ENCODE data around the gene COL6A3.

The COL6A3 gene

GRCh38 chr2:237413777-237414661 is at the start of gene COL6A3:
TSS of gene COL6A3 (minus strand) at chr2:237414164. CDS start at chr2:237396817, 17,347 bp downstream.
- Mint-ChIP-seq H3K4me3 (no peak within 1 kb of the TSS), H3K27ac (no peak within 1 kb of the TSS)

GRCh38 chr2:237459741-237460174 is 45.8 kb upstream of the COL6A3 start:
- Mint-ChIP-seq H3K4me3 (no peak overlapping the region), H3K36me3 (no peaks in the 10 kb centered on the region), H3K27ac (no peak overlapping the region), H3K4me1 (peaks cover 15% of the 10 kb centered on the region), H3K9me3 (peaks cover 7% of the 10 kb centered on the region), H3K27me3 (no peaks in the 10 kb centered on the region)

More at GRCh38 chr2:237413777-237414661, at the start of gene COL6A3:
- no peaks in the 10 kb centered on the region for H3K36me3 Mint-ChIP-seq
- H3K4me1 Mint-ChIP-seq: no peaks in the 10 kb centered on the region
- no peaks in the 10 kb centered on the region for H3K27me3 Mint-ChIP-seq
- H3K9me3 Mint-ChIP-seq: no peaks in the 10 kb centered on the region

GRCh38 chr2:237459226-237459625 is 45.3 kb upstream of the COL6A3 start:
- Mint-ChIP-seq H3K27ac (no peak overlapping the region), H3K27me3 (no peaks in the 10 kb centered on the region), H3K36me3 (no peaks in the 10 kb centered on the region), H3K4me1 (peaks cover 15% of the 10 kb centered on the region), H3K4me3 (no peak overlapping the region), H3K9me3 (peaks cover 7% of the 10 kb centered on the region)

- Mint-ChIP-seq H3K9me3 (peaks cover 7% of the 10 kb centered on the region), H3K27me3 (no peaks in the 10 kb centered on the region), H3K27ac (peak overlapping the region; percentile 36), H3K4me3 (no peak overlapping the region), H3K36me3 (no peaks in the 10 kb centered on the region), H3K4me1 (peaks cover 15% of the 10 kb centered on the region)
Observed at GRCh38 chr2:237458519-237458918, 44.6 kb upstream of the COL6A3 start.

- H3K4me1 Mint-ChIP-seq: peaks cover 15% of the 10 kb centered on the region
Observed at GRCh38 chr2:237457388-237457941, 43.5 kb upstream of the COL6A3 start.

GRCh38 chr2:237456200-237456843 is 42.4 kb upstream of the COL6A3 start:
- no peak overlapping the region for H3K4me3 Mint-ChIP-seq
- peaks cover 15% of the 10 kb centered on the region for H3K4me1 Mint-ChIP-seq
- H3K36me3 Mint-ChIP-seq: no peaks in the 10 kb centered on the region
- H3K27ac Mint-ChIP-seq: no peak overlapping the region
- no peaks in the 10 kb centered on the region for H3K27me3 Mint-ChIP-seq
- H3K9me3 Mint-ChIP-seq: peaks cover 7% of the 10 kb centered on the region

More at GRCh38 chr2:237457388-237457941, 43.5 kb upstream of the COL6A3 start:
- Mint-ChIP-seq H3K9me3 (peaks cover 7% of the 10 kb centered on the region), H3K4me3 (no peak overlapping the region), H3K36me3 (no peaks in the 10 kb centered on the region), H3K27ac (no peak overlapping the region), H3K27me3 (no peaks in the 10 kb centered on the region)

- Mint-ChIP-seq H3K4me1 (peaks cover 19% of the 10 kb centered on the region), H3K36me3 (no peaks in the 10 kb centered on the region), H3K27ac (no peak overlapping the region), H3K4me3 (no peak overlapping the region), H3K27me3 (no peaks in the 10 kb centered on the region), H3K9me3 (peaks cover 7% of the 10 kb centered on the region)
Observed at GRCh38 chr2:237455764-237456163, 41.8 kb upstream of the COL6A3 start.

GRCh38 chr2:237453671-237454070 is 39.7 kb upstream of the COL6A3 start:
- no peak overlapping the region for H3K4me3 Mint-ChIP-seq
- H3K9me3 Mint-ChIP-seq: peaks cover 7% of the 10 kb centered on the region
- no peak overlapping the region for H3K27ac Mint-ChIP-seq
- no peaks in the 10 kb centered on the region for H3K36me3 Mint-ChIP-seq
- H3K4me1 Mint-ChIP-seq: peaks cover 28% of the 10 kb centered on the region
- H3K27me3 Mint-ChIP-seq: no peaks in the 10 kb centered on the region

GRCh38 chr2:237452861-237453260 is 38.9 kb upstream of the COL6A3 start:
- Mint-ChIP-seq H3K4me3 (no peak overlapping the region), H3K36me3 (no peaks in the 10 kb centered on the region), H3K27me3 (no peaks in the 10 kb centered on the region), H3K27ac (no peak overlapping the region), H3K9me3 (peaks cover under 1% of the 10 kb centered on the region), H3K4me1 (peaks cover 20% of the 10 kb centered on the region)

- Mint-ChIP-seq H3K4me3 (no peak overlapping the region), H3K36me3 (no peaks in the 10 kb centered on the region), H3K27ac (no peak overlapping the region), H3K9me3 (no peaks in the 10 kb centered on the region), H3K4me1 (peaks cover 14% of the 10 kb centered on the region), H3K27me3 (no peaks in the 10 kb centered on the region)
Observed at GRCh38 chr2:237451643-237452469, 37.9 kb upstream of the COL6A3 start.

- Mint-ChIP-seq H3K4me3 (no peak overlapping the region), H3K27ac (no peak overlapping the region), H3K4me1 (peaks cover 15% of the 10 kb centered on the region), H3K27me3 (no peaks in the 10 kb centered on the region), H3K9me3 (no peaks in the 10 kb centered on the region), H3K36me3 (no peaks in the 10 kb centered on the region)
Observed at GRCh38 chr2:237450583-237450982, 36.6 kb upstream of the COL6A3 start.

GRCh38 chr2:237450108-237450507 is 36.1 kb upstream of the COL6A3 start:
- no peaks in the 10 kb centered on the region for H3K27me3 Mint-ChIP-seq
- no peaks in the 10 kb centered on the region for H3K36me3 Mint-ChIP-seq
- no peak overlapping the region for H3K27ac Mint-ChIP-seq
- peaks cover 20% of the 10 kb centered on the region for H3K4me1 Mint-ChIP-seq
- H3K4me3 Mint-ChIP-seq: no peak overlapping the region
- H3K9me3 Mint-ChIP-seq: no peaks in the 10 kb centered on the region

- no peaks in the 10 kb centered on the region for H3K9me3 Mint-ChIP-seq
- H3K27ac Mint-ChIP-seq: peak overlapping the region; percentile 63
- no peaks in the 10 kb centered on the region for H3K36me3 Mint-ChIP-seq
- H3K27me3 Mint-ChIP-seq: no peaks in the 10 kb centered on the region
- H3K4me3 Mint-ChIP-seq: no peak overlapping the region
- peaks cover 28% of the 10 kb centered on the region for H3K4me1 Mint-ChIP-seq
Observed at GRCh38 chr2:237449193-237449881, 35.4 kb upstream of the COL6A3 start.

GRCh38 chr2:237448626-237449025 is 34.7 kb upstream of the COL6A3 start:
- Mint-ChIP-seq H3K4me3 (no peak overlapping the region), H3K27ac (no peak overlapping the region), H3K4me1 (peaks cover 33% of the 10 kb centered on the region), H3K27me3 (no peaks in the 10 kb centered on the region), H3K36me3 (no peaks in the 10 kb centered on the region), H3K9me3 (no peaks in the 10 kb centered on the region)

- no peaks in the 10 kb centered on the region for H3K27me3 Mint-ChIP-seq
- H3K4me1 Mint-ChIP-seq: peaks cover 35% of the 10 kb centered on the region
- H3K4me3 Mint-ChIP-seq: no peak overlapping the region
- no peaks in the 10 kb centered on the region for H3K36me3 Mint-ChIP-seq
- no peaks in the 10 kb centered on the region for H3K9me3 Mint-ChIP-seq
- H3K27ac Mint-ChIP-seq: no peak overlapping the region
Observed at GRCh38 chr2:237448171-237448570, 34.2 kb upstream of the COL6A3 start.

All from activated naive CD4-positive, alpha-beta T cell treated with anti-CD3 and anti-CD28 coated beads, Interleukin-2, amount 50 U/mL, for 24 hours (primary cell).